Neural cell (in vitro differentiated cells): ENCODE data around the gene PRPSAP1.

Experiments used
- CTCF ChIP-seq: fragments of 450-650 bp; IDR thresholded peaks from 2 replicates; pipeline ENCODE4 v1.5.1; 2014; ENCODE audit warnings: antibody characterized with exemption, mild to moderate bottlenecking, moderate library complexity; ENCODE audit not compliant: poor library complexity, severe bottlenecking
- EP300 ChIP-seq: fragments of 450-650 bp; conservative IDR thresholded peaks from 2 replicates; pipeline ENCODE4 v1.6.1; 2014; ENCODE audit warnings: antibody characterized with exemption, mild to moderate bottlenecking, moderate library complexity; ENCODE audit not compliant: poor library complexity, severe bottlenecking
- POLR2AphosphoS5 ChIP-seq: IDR thresholded peaks from 2 replicates; pipeline ENCODE4 v1.6.1; 2012

- TF ChIP-seq EP300 (no peak), CTCF (no peak), POLR2AphosphoS5 (no peak)
Observed at GRCh38 chr17:76262732-76263344, 90.9 kb downstream of the PRPSAP1 start.
